Loucy (cell line): ENCODE measurements around the gene KCNK18.
"Not testable (repeated sequence)": the region's sequence is repeated elsewhere in the genome, so short reads cannot be mapped to it uniquely, and the experiment has no call there.

Experiments
- H2AFZ ChIP-seq: fragments of 200-600 bp; sonication (generic); 2 replicates; pipeline ENCODE4 v1.6.0; 2016; ENCODE audit warnings: antibody characterized with exemption, mild to moderate bottlenecking, low read length, moderate library complexity
- H3F3A ChIP-seq: fragments of 200-600 bp; 2 replicates; pipeline ENCODE4 v1.6.0; 2016; ENCODE audit warnings: antibody characterized with exemption, low read depth, mild to moderate bottlenecking
- H3K27me3 ChIP-seq: fragments of 200-600 bp; sonication (generic); 2 replicates; pipeline ENCODE4 v1.6.1; 2014; ENCODE audit warnings: low read length, mild to moderate bottlenecking; ENCODE audit not compliant: insufficient read depth, poor library complexity, severe bottlenecking
- H3K36me3 ChIP-seq: fragments of 200-600 bp; sonication (generic); 2 replicates; pipeline ENCODE4 v1.6.1; 2016; ENCODE audit warnings: low read length; ENCODE audit not compliant: insufficient read depth
- H3K4me1 ChIP-seq: fragments of 200-600 bp; sonication (generic); 2 replicates; pipeline ENCODE4 v1.5.1; 2014; ENCODE audit warnings: low read length, mild to moderate bottlenecking; ENCODE audit not compliant: insufficient read depth, poor library complexity, severe bottlenecking
- H3K4me2 ChIP-seq: fragments of 200-600 bp; sonication (generic); 2 replicates; pipeline ENCODE4 v1.6.0; 2014; ENCODE audit warnings: antibody characterized with exemption, low read length, low read depth, mild to moderate bottlenecking; ENCODE audit not compliant: poor library complexity, severe bottlenecking
- H3K4me3 ChIP-seq: fragments of 200-600 bp; sonication (generic); 2 replicates; pipeline ENCODE4 v1.5.1; 2014; ENCODE audit warnings: low read length, mild to moderate bottlenecking, mixed read lengths; ENCODE audit not compliant: poor library complexity, severe bottlenecking
- H3K79me2 ChIP-seq: fragments of 200-600 bp; sonication (generic); 2 replicates; pipeline ENCODE4 v1.6.1; 2014; ENCODE audit warnings: low read length; ENCODE audit not compliant: insufficient read depth
- H3K9ac ChIP-seq: fragments of 200-600 bp; sonication (generic); 2 replicates; pipeline ENCODE4 v1.6.0; 2014; ENCODE audit warnings: mild to moderate bottlenecking, low read depth, low read length, moderate library complexity; ENCODE audit not compliant: poor library complexity, severe bottlenecking
- H3K9me2 ChIP-seq: fragments of 200-600 bp; sonication (generic); replicated peaks from 2 replicates; pipeline ENCODE4 v1.6.1; 2016; ENCODE audit warnings: low read depth, low read length, mixed read lengths
- H3K9me3 ChIP-seq: fragments of 200-600 bp; sonication (generic); 2 replicates; pipeline ENCODE4 v1.6.1; 2014; ENCODE audit warnings: mild to moderate bottlenecking, antibody characterized with exemption, low read length, low read depth; ENCODE audit not compliant: insufficient read depth
- H4K20me1 ChIP-seq: fragments of 200-600 bp; sonication (generic); 2 replicates; pipeline ENCODE4 v1.6.0; 2014; ENCODE audit warnings: antibody characterized with exemption, low read length, mild to moderate bottlenecking; ENCODE audit not compliant: insufficient read depth, poor library complexity, severe bottlenecking
- EZH2phosphoT487 ChIP-seq: fragments of 200-600 bp; IDR thresholded peaks from 2 replicates; pipeline ENCODE4 v1.6.1; 2018; ENCODE audit warnings: antibody characterized with exemption, mild to moderate bottlenecking, moderate library complexity, borderline replicate concordance
- TF ChIP-seq, protein P1 (sequence below): fragments of 200-600 bp; sonication (generic); conservative IDR thresholded peaks from 2 replicates; pipeline ENCODE4 v1.5.1; 2014; ENCODE audit warnings: mild to moderate bottlenecking, antibody characterized with exemption, low read length

KCNK18 gene

DNA sequence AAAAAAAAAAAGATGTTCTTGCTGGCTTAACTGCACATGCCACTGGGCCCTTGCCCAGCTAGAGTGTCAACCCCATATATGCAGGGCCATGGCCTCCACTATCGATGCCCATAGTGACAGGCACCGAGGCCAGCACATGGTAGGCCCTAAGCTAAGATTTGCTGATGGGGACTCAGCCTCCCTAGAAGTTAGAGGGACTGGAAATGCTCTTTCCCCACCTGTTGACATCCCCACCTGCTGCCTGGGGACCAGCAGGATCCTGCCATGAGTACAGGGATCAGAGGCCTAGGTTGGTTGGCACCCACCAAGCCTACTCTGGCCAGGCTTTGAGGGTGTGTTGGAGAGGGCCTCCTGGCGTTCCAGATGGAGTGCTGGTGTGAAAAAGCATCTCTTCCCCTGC lies 27.6 kb downstream of the KCNK18 start:
- Histone ChIP-seq H3K9me2 (no peaks in the 10 kb centered on the region), H3K79me2 (no peaks in the 10 kb centered on the region), H3F3A (no peaks in the 10 kb centered on the region), H2AFZ (no peak overlapping the region), H3K9ac (no peak overlapping the region), H3K4me1 (no peaks in the 10 kb centered on the region), H3K9me3 (no peaks in the 10 kb centered on the region), H3K27me3 (no peaks in the 10 kb centered on the region), H3K4me3 (no peak overlapping the region), H3K36me3 (no peaks in the 10 kb centered on the region), H3K4me2 (no peak overlapping the region), H4K20me1 (no peaks in the 10 kb centered on the region)
- TF ChIP-seq EZH2phosphoT487, result no peak
- TF ChIP-seq, protein P1, sequence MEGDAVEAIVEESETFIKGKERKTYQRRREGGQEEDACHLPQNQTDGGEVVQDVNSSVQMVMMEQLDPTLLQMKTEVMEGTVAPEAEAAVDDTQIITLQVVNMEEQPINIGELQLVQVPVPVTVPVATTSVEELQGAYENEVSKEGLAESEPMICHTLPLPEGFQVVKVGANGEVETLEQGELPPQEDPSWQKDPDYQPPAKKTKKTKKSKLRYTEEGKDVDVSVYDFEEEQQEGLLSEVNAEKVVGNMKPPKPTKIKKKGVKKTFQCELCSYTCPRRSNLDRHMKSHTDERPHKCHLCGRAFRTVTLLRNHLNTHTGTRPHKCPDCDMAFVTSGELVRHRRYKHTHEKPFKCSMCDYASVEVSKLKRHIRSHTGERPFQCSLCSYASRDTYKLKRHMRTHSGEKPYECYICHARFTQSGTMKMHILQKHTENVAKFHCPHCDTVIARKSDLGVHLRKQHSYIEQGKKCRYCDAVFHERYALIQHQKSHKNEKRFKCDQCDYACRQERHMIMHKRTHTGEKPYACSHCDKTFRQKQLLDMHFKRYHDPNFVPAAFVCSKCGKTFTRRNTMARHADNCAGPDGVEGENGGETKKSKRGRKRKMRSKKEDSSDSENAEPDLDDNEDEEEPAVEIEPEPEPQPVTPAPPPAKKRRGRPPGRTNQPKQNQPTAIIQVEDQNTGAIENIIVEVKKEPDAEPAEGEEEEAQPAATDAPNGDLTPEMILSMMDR, result no peak

DNA sequence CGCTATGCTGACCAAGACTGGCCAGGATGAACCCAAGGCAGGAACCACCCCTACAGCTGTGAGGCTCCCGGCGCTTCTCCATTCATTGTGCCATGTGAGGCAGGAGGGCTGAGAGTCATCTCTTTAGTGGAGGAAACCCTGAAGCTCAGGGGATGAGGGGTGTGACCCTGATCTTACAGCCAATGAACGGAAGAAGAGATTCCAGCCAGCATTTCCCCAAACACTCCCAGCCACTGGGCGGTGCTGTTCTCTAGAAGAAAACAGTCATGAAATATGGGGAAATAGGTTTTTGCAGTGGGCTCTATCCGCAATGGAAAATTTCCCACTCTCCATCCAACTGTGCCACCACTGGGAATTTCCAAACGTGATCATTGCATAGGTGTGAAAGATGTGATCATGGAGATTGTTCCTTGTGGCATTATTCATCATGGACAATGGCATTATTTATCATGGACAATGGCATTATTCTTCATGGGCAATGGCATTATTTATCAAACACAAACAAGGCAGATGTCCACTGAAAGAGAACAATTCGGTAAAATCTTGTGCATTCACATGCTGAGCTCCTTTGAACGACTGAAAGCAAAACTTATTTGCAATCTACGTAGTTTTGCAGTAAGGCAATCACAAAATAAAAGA lies 29.6 kb downstream of the KCNK18 start:
- H3K4me3 ChIP-seq, result no peak overlapping the region
- H3K4me2 ChIP-seq, result no peak overlapping the region
- H4K20me1 ChIP-seq, result no peaks in the 10 kb centered on the region
- H3K4me1 ChIP-seq, result no peaks in the 10 kb centered on the region
- no peaks in the 10 kb centered on the region for H3K36me3 ChIP-seq
- H3K79me2 ChIP-seq, result no peaks in the 10 kb centered on the region
- no peak overlapping the region for H2AFZ ChIP-seq
- H3K9me3 ChIP-seq, result no peaks in the 10 kb centered on the region
- no peaks in the 10 kb centered on the region for H3K27me3 ChIP-seq
- no peak overlapping the region for H3K9ac ChIP-seq
- no peak for TF ChIP-seq EZH2phosphoT487
- TF ChIP-seq, protein P1, result peak; percentile 96
- H3F3A ChIP-seq, result no peaks in the 10 kb centered on the region
- no peaks in the 10 kb centered on the region for H3K9me2 ChIP-seq

DNA sequence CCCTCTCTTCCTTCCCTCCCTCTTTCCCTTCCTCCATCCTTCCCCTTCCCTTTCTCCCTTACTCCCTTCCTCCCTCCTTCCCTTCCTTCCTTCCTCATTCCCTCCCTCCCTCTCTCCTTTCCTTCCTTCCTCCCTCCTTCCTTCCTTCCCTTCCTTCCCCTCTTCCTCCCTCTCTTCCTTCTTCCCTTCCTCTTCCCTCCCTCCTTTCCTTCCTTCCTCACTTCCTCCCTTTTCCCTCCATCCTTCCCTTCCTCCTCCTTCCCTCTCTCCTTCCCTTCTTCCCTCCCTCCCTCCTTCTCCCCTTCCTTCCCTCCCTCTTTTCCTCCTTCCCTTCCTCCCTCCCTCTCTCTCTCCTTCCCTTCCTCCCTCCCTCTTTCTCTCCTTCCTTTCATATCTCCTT lies 30.9 kb downstream of the KCNK18 start:
- H3K4me1 ChIP-seq, result no peaks in the 10 kb centered on the region
- H3K79me2 ChIP-seq, result no peaks in the 10 kb centered on the region
- H3F3A ChIP-seq, result no peaks in the 10 kb centered on the region
- no peak for TF ChIP-seq EZH2phosphoT487
- TF ChIP-seq, protein P1, result no peak
- no peak overlapping the region for H3K4me3 ChIP-seq
- no peaks in the 10 kb centered on the region for H3K9me2 ChIP-seq
- no peak overlapping the region for H2AFZ ChIP-seq
- H3K4me2 ChIP-seq, result no peak overlapping the region
- no peaks in the 10 kb centered on the region for H3K9me3 ChIP-seq
- no peak overlapping the region for H3K9ac ChIP-seq
- no peaks in the 10 kb centered on the region for H4K20me1 ChIP-seq
- H3K36me3 ChIP-seq, result no peaks in the 10 kb centered on the region
- no peaks in the 10 kb centered on the region for H3K27me3 ChIP-seq

- H3K9ac ChIP-seq, H3K4me1 ChIP-seq, H3K79me2 ChIP-seq, H3K36me3 ChIP-seq, H3K9me3 ChIP-seq, H3K4me3 ChIP-seq, H3F3A ChIP-seq, H3K4me2 ChIP-seq, H3K27me3 ChIP-seq, H2AFZ ChIP-seq, H4K20me1 ChIP-seq, H3K9me2 ChIP-seq: not testable (repeated sequence)
These were observed 32.8 kb downstream of the KCNK18 start for GRCh38 chr10:117230107-117230506.
